HG02970 (cell line): Measurements from ENCODE around the gene FAM170B.

Experiments
- ATAC-seq: cut with Tn5 transposase; IDR thresholded peaks from one replicate; pipeline ENCODE4 v1.9.1; 2021; ENCODE audit warnings: mild to moderate bottlenecking, moderate library complexity, moderate number of reproducible peaks; ENCODE audit not compliant: unreplicated experiment, low FRiP score

The FAM170B gene

DNA sequence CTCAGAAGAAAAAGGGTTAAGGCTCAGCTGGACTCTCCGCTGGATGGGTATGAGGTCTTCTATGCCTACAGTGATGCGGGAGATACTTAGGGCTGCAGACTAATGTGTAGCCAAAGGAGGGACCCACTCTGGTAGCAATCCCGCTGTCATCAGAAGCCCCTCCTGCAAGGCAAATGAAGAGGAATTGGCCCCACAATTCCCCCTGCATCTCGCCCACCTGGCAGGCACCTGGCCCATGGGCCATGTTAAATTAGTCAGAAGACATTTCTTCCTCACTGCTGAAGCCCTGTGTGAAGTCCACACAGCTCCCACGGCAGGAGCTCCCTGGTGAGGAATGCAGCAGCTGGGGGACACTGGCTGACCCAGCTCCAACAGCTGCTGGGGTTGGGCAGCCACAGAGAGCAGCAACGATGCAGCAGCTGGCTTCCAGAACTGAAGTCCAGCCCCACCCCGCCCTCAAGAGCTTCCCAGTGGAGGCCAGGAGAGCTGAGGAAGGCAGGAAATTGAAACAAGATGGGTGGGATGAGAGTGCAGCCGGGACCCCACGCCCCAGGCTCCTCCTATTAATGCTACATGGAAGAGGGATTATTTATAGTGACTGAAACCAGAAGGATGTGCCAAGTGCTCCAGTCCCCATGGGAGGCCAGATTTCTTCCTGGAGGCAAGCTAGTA is 24.0 kb downstream of the FAM170B start:
- no peak for ATAC-seq

DNA sequence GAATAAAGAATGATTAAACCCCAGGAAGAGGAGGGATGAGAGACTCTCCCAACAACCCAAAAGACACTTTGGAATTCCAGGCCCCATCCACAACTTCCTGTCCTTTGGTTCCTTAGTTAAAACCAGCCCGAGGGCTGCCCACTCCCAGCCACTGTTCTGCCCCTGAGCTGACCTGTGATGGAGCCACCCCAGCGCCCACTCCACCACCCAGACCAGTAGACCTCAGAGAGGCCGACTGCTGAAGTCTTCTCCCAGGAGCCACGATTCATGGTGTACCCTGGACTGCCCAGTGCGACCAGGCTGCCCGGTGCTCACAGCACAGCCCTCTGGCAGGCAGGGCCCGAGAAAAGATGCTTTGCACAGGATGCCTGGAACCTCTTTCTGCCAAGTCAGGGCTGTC is 25.2 kb downstream of the FAM170B start:
- no peak for ATAC-seq

DNA sequence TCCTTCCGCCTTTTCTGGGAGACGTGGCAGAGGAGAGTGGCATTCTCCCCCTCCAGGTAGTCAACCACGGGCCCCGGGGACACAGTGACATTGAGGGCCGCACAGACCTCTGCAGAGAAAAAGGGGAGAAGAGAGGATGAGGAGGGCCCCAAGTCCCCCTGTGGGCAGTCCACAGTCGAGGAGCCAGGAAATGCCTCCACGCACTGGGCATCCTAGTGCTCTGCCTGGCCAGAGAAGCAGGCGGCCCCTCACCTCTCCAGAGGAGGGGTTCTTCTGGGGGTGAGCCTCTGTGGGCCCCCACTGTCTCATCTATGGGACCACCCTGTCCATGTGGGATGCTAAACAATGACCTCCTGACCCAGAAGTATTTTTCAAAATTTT is 25.9 kb downstream of the FAM170B start:
- no peak for ATAC-seq

DNA sequence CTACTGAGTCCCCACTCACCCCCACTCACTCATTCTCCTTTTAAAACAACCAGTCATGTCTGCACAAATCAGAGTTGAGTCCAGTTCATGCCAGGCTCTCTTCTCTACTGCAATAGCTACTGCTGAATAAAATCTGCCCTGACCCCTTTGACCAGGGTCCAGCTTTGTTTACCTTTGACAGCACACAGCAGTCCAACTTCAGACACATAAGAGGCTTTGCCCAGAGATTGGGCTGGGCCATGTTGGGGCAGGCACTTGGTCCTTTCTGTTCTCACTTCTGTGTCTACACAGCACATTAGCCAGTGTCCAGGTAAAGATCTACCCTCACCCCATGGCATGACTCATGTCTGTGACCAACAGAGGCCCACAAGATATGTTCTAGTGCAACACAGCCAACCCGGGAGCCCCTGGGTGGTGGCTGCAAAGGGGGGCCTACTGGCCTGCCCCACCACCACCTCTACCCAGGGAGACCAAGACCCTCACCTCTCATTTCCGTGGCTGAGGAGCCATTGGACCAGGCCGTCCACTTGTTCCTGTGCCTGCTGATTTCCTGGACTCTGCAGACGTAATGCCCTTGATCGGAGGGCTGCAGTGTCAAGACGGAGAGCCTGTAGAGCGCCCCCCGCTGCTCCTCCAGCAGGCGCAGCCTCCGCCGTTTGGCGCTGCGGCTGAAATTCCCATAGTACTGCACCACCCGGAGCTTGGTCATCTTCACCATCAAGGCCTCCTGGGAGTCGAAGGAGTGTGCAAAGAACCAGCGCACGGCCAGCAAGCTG is 26.5 kb downstream of the FAM170B start:
- ATAC-seq, result no peak

DNA sequence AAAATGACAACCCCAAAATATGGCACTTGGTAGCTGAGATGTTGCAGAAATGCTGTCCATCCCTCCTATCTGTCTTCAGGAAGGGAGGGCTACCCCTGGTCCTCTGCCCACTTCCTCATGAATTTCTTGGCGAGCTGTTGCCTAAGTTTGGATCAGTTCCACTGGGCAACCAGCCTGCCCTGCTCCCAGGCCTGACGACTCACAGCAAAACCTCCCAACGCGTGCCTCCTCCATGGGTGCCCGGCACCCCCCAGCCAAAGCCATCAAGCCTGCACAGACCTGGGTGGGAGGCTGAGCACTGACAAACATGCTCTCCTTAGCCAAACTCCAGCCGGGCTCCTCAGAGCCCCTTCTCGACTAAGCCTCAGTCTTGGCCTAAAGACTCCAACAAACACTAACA is 27.4 kb downstream of the FAM170B start:
- no peak for ATAC-seq

DNA sequence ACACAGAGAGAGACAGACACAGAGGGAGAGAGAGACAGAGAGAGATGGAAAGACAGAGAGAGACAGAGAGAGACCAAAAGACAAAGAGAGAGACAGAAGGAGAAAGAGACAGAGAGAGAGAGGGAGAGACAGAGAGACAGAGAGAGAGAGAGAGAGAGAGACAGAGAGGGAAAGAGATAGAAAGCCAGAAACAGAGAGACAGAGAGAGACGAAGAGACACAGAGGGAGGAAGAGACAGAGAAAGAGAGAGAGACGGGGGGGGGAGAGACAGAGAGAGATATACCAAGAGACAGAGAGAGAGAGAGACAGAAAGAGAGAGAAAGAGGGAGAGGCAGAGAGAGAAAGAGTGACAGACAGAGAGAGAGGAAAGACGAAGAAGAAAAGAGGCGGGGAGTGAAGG is 28.7 kb downstream of the FAM170B start:
- no peak for ATAC-seq

DNA sequence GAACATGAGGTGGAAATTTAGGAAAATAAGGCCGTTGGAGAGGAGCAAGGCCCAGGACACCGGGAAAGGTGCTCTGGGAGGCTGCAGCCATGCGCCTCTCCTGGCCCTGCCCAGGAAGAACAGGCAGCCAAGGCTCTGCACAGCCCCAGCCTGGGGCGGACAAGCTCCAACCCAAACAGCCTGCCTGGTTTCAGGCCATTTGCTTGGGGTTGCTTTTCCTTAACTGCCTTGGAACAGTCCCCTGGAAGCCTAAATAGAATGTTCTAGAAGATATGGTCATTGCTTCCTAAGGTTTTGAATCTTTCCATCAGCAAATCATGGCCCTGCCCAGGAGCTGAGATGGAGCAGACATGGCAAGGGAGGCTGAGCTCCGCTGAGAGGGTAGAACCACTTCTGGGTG is 29.5 kb downstream of the FAM170B start:
- no peak for ATAC-seq

DNA sequence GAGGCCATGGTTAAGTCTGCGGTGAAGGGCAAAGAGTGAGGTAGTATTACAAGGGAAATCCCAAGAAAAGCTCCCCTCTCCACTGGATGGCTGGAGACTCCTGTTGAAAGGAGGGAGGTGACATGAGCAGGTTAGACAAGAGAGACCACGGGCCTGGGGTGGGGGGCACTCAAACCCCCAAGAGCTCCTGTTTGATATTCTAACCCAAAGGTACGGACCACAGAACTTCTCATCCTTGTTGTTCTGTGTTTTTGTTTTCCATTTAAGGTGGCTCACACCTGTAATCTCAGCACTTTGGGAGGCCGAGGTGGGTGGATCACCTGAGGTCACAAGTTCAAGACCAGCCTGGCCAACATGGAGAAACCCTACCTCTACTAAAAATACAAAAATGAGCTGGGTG is 30.1 kb downstream of the FAM170B start:
- ATAC-seq, result no peak

DNA sequence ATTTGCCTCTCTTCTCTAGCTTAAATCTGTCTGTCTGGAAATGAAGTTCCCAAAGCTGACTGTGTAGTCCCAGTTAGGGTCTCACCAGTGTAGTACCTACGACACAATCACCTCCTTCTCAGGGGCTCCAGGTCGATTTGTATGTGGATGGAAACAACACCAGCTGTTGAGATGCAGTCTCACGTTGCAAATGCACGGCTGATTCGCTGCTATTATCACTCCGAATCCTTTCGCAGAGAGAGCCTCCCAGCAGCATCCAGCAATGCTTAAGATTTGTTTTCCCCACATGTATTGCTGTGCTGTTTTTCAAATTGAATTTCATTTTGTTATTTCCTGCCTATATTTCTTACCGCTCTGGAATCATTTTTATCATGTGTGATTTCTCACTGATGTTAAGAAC is 34.8 kb downstream of the FAM170B start:
- ATAC-seq, result no peak

DNA sequence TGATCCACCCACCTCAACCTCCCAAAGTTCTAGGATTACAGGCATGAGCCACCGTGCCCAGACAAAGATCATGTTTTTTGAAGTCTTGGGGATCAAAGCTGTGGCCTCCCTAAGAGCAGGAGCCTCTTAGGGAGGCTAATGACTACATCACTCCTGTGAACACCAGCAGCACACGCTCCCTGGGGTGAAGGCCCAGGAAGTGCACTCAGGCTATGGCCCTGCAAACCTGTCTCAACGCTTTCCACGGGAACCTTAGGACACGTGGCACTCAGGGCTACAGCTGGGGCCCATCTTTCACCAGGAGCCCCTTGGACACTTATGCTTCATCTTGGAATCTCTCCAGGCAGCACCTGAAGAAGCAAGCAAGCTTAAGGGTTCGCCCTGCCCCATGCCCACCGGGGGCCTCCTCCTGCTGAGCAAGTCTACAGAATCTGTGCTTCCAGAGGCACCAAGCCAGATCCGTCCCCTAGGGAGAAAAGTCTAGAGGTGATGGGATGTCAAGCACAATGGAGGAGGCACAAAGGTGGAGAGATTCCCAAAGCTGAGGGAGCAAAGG is 36.9 kb downstream of the FAM170B start:
- ATAC-seq, result no peak

DNA sequence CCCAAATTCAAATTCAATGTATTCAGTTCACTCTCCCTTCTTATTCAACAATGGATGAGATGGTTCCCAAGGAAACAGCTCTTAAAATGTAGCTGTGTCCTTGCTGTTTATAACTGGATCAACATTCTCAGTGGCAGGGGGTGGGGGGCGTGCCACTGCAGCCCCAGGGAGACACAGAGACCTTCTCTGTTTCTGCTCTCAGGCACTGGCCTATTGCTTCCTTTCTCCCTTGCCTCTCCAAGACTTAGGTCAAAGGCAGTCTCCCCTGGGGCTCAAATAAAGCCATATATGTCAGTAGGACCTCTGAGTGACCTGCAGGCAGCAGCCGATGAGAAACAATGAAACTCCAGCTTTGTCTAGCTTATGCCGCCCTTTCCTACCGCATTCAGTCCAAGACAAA is 39.2 kb downstream of the FAM170B start:
- no peak for ATAC-seq

DNA sequence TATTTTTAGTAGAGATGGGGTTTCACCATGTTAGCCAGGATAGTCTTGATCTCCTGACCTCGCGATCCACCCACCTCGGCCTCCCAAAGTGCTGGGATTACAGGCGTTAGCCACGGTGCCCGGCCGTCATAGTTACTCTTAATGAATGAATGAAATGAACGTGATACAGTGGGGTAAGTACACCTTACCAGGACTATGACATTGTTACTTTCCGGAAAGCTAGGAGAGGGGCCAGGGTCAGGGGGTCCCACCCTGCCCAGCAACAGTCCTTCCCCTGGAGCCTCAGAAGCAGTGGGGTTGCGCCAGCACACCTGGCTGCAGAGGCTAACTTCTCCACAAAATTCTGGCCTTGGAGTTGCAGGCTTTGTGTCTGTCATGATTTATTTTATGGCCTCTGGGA is 39.9 kb downstream of the FAM170B start:
- no peak for ATAC-seq

DNA sequence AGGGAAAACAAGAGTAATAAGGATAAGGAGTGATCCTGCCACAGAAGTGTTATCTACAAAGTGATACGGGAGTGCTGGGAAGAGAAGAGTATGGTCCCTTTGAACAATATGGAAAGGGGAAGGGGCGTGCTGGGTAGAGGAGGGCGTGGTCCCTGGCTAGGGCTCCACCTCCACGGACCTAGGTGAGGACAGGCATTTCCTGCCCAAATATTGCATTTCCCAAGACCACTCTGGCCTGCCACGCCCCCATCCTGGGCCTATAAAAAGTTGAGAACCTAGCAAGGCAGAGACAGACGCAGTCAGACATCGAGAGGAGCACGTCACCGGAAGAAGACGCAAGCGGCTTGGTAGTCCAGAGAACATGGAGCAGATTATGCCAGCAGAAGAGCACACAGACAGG is 41.3 kb downstream of the FAM170B start:
- ATAC-seq, result no peak

DNA sequence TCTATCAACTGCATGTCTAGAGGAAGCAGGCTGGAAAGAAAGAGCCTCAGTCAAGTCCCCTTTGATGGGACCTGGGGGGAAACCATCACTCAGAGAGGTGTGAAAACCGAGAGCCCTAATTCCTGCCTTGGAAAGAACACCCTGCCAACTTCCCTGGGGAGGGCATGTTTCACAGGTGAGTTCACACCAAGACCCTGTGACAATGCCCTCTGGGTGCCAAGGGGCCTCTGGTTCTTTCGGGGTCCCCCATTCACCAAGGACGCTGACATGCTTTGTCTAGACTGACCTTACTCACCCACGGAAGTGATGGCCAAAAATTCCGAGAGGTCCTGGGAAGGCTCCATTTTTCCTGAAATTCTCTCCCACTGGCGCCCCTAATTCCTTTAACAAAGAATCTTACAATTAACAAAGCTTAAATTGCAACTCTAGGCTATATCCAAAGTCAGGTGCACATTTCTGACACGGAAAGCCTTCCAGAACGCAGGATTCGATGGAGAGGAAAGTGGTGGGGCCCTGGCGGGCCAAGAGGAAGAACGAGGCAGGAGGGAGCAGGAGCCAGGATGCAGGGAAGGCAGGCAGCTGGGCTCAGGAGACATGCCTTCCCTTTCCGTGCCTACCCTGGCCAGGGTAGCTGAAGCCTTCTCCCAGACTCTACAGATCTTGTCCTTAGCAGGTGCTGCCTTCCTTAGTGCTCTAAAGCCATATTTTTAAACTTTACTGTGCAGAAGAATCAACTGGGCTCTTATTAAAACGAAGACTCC is 42.2 kb downstream of the FAM170B start:
- ATAC-seq, result no peak

DNA sequence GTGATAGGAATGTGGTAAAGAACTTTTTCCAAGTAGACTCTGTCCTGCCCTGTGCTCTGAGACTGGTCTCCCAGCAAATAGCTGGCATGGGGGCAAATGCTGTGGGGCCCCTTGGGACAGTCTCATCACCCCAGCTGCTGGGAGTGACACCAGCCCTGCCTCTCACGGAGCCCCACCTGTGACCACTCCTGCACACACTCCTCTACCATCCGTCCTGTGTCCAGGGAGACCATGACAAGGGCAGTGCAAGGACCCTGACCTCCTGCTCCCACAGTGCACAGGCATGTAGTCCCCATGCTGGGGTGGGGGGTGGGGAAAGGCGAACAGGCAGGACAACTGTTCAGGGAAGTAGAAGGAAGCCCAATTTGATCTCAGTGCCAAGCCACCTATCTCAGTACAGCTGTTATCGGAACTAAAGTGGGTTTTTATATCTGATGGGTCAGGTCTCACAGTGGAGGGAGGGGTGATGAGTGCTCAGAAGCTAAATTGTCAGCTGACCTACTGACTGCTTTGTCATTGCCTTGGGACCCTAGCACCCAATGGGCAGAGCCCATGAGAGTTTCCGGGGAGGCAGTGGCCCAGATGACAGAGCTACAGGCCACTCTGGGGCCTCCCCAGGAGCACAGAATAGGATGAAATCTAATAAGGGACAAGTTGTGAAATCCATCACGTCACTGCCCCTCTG is 43.0 kb downstream of the FAM170B start:
- ATAC-seq, result no peak

DNA sequence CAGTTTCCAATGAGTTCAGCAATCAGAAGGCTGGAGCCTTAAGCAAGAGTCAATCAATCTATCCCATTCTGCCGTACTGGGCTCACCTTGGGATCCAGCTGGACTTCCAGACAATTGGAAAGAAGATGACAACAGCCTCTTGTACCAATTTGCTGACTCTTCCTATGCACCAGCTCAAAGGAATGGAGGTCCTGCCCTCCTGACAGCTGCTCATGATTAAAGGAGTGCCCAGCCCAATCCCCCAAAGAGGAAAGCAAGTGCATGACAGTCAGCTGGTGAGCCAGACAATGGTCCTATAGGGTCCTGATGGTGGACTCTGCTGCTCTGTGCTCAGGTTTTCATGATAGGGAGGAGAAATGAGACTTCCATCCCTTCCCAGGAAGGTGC is 43.6 kb downstream of the FAM170B start:
- no peak for ATAC-seq

DNA sequence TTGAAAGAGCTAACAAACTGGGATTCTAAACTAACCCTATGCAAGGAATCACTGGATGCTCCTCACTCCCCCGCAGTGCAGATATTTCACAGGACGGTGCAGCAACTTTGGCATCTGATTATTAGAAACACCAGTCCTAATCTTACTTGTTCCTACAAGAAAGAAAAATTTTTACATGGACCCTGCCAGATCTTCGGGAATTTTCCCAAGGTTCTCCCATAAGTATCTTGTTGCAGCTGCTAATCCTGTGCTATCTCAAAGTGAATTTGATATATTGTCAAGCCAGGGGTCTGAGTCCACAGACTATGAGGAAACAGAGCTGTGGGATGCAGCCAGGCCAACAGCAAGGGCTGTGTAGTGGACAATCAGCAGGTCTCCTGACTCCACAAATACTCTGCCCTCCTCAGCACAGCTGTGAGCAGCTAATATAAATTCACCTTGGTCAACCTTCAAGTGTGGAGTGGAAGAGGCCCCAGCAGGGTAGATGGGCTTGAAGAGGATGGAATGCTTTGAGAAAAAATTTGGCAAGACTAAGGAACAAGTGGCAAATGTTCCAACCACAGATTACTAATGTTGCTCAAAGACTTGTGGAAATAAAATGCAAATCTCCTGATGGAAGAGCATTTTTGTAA is 44.1 kb downstream of the FAM170B start:
- ATAC-seq, result no peak

DNA sequence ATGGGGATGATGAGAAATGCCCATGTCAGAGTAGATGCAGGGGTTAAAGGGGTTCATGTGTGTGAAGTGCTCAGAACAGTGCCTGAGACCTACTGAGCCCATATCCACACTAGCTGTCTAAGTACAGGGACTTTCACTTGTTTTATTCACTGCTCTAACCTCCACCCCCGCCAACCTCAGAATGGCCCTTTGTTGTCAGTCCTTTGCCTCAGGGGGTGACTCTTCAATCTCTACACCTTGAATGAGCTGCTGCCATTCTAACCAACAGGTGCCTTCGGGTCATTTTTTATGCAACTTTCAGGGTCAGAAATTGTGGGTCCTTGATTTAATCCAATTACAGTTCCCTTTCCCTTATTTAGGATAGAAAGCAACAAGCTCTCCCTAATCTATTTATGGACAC is 44.7 kb downstream of the FAM170B start:
- no peak for ATAC-seq

DNA sequence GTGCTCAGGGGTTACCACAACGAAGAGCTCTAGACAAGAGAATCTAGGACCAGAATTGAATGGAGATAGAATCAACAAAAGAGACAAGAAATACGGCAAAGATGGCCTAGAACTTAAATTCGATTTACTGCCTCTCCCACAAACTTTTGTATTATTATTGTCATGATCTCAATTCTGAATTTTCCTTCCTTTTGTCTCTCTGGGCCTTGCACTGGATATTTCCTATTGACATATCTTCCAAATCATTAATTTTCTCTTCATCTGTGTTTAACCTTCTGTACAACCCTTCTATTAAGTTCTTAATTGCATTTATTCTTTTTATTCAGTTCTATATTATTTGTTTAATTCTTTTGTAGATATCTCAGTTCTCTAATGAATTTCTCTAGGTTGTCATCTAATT is 46.9 kb downstream of the FAM170B start:
- no peak for ATAC-seq

DNA sequence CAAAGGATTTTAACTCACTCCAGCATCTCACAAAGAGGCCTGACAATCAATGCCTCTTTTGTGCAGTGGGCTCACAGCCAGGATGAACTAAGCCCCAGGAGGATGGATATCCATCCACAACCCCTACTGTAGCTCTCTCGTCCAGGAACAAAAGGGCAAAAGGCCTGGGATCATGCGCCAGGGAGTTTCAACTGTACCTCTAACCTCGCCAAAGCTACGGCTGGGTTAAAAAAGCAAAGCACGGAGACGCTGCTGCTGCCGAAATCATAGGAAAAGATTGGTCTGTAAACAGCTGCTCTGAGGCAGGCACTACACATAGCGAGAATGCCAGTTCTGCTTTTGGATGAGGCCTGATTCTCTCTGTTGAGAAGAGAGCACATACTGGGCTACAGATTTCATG is 50.6 kb downstream of the FAM170B start:
- no peak for ATAC-seq
